Activated B cell treated with CpG ODN at 0.5 μM for 24 hours (primary cell): ENCODE data around the gene XPR1. TPM values are rescaled to one million over a fixed set of nuclear protein-coding genes. Genes with fewer than 3 reads are reported as not detected.

Source experiments
- ATAC-seq: fragments of 200-7000 bp; cut with Tn5 transposase; one replicate; pipeline ENCODE4 v1.10.0; 2021; ENCODE audit warnings: low read depth, mild to moderate bottlenecking, moderate library complexity
- CTCF ChIA-PET: fragments of 350-600 bp; sonication (Branson Sonifier 250); formaldehyde crosslinking; loops from one replicate; lab custom pipeline; 2021; ENCODE audit warnings: antibody characterized with exemption; lab: Charles Lee
- POLR2A ChIA-PET: fragments of 350-600 bp; sonication (Branson Sonifier 250); formaldehyde crosslinking; loops from one replicate; lab custom pipeline; 2021; ENCODE audit warnings: antibody characterized with exemption; lab: Charles Lee
- DNase-seq: peaks from one replicate; pipeline ENCODE4 v3.0.0; 2022
- H3K27ac Mint-ChIP-seq: one replicate; pipeline ENCODE4 v1.8.0; 2020; ENCODE audit warnings: mixed read lengths
- H3K27me3 Mint-ChIP-seq: one replicate; pipeline ENCODE4 v1.8.0; 2021; ENCODE audit warnings: mixed read lengths
- H3K36me3 Mint-ChIP-seq: one replicate; pipeline ENCODE4 v1.8.0; 2021; ENCODE audit warnings: low read depth, mixed read lengths
- H3K4me1 Mint-ChIP-seq: one replicate; pipeline ENCODE4 v1.8.0; 2021; ENCODE audit warnings: mixed read lengths
- H3K4me3 Mint-ChIP-seq: one replicate; pipeline ENCODE4 v1.8.0; 2020; ENCODE audit warnings: mild to moderate bottlenecking, mixed read lengths
- H3K9me3 Mint-ChIP-seq: one replicate; pipeline ENCODE4 v1.8.0; 2020; ENCODE audit warnings: mixed read lengths
- intact Hi-C: fragments of 100-400 bp; cut with micrococcal nuclease; formaldehyde crosslinking; loops from one replicate; pipeline ENCODE4 v1.15.1; 2024
- total RNA-seq: library from RNA; stranded (reverse); gene quantifications from 2 replicates; pipeline ENCODE4 v1.2.3, GENCODE V29; 2022
- TF ChIP-seq, protein P1 (sequence below): fragments of 200-600 bp; IDR thresholded peaks from one replicate; pipeline ENCODE4 v1.8.0; 2022; ENCODE audit warnings: antibody characterized with exemption, mild to moderate bottlenecking

The XPR1 gene
- total RNA-seq, 1 donor from 2014 or later: 20.4 TPM

- ATAC-seq (no peak), DNase-seq (no peak)
- POLR2A ChIA-PET: interaction anchor here (1.9 kb wide), 1 partner anchor 131 kb away, joined by 10 read pairs; the partner anchor contains the start of gene ACBD6
- H3K4me1 Mint-ChIP-seq: peaks cover 17% of the 10 kb centered on the region
- H3K27me3 Mint-ChIP-seq: no peaks in the 10 kb centered on the region
- H3K4me3 Mint-ChIP-seq: no peak overlapping the region
- CTCF ChIA-PET: no interaction called here
- intact Hi-C loops: loop anchor here (2.0 to 10.0 kb wide), 10 partner anchors 229 to 1759 kb away; partner anchors contain the start of genes AXDND1, CEP350, GLUL and IER5
- H3K9me3 Mint-ChIP-seq: no peaks in the 10 kb centered on the region
- H3K27ac Mint-ChIP-seq: no peak overlapping the region
- TF ChIP-seq, protein P1, sequence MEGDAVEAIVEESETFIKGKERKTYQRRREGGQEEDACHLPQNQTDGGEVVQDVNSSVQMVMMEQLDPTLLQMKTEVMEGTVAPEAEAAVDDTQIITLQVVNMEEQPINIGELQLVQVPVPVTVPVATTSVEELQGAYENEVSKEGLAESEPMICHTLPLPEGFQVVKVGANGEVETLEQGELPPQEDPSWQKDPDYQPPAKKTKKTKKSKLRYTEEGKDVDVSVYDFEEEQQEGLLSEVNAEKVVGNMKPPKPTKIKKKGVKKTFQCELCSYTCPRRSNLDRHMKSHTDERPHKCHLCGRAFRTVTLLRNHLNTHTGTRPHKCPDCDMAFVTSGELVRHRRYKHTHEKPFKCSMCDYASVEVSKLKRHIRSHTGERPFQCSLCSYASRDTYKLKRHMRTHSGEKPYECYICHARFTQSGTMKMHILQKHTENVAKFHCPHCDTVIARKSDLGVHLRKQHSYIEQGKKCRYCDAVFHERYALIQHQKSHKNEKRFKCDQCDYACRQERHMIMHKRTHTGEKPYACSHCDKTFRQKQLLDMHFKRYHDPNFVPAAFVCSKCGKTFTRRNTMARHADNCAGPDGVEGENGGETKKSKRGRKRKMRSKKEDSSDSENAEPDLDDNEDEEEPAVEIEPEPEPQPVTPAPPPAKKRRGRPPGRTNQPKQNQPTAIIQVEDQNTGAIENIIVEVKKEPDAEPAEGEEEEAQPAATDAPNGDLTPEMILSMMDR: no peak
- peaks cover 5% of the 10 kb centered on the region for H3K36me3 Mint-ChIP-seq
Observed at GRCh38 chr1:180633057-180634056, 1.5 kb downstream of the XPR1 start.

DNA sequence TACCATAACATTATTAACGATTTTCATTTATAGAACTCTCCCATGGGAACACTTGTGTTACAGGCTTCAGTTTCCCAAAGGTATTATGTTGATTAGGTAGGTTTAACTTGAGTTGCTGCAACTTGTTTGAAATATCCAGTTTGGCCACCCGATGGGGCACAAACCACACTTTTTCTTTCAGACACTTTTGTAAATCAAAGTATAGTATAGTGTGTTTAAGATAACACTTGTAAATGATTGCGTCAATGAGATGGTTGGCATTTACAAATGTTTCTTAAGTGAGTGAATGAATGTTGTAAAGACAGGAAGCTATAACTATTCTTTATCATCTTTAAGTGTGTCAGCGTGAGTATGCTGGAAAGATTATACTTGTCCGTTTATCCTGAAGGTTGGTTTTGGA lies 4.3 kb downstream of the XPR1 start:
- no peak for ATAC-seq
- peaks cover 16% of the 10 kb centered on the region for H3K4me1 Mint-ChIP-seq
- CTCF ChIA-PET: interaction anchor here (2.6 kb wide), 1 partner anchor 227 kb away, joined by 12 read pairs; no protein-coding TSS in a partner anchor
- no peaks in the 10 kb centered on the region for H3K27me3 Mint-ChIP-seq
- TF ChIP-seq, protein P1: no peak
- no peaks in the 10 kb centered on the region for H3K9me3 Mint-ChIP-seq
- intact Hi-C loops: loop anchor here (10.0 kb wide), 3 partner anchors 449 to 1271 kb away; partner anchors contain the start of genes AXDND1 and IER5
- DNase-seq: no peak
- H3K27ac Mint-ChIP-seq: no peak overlapping the region
- POLR2A ChIA-PET: interaction anchor here (0.6 kb wide), 1 partner anchor 154 kb away, joined by 5 read pairs; no protein-coding TSS in a partner anchor
- no peak overlapping the region for H3K4me3 Mint-ChIP-seq
- H3K36me3 Mint-ChIP-seq: peaks cover 6% of the 10 kb centered on the region

GRCh38 chr1:180639871-180640270 lies 8.0 kb downstream of the XPR1 start:
- no peaks in the 10 kb centered on the region for H3K27me3 Mint-ChIP-seq
- intact Hi-C loops: loop anchor here (10.0 kb wide), 3 partner anchors 445 to 1275 kb away; partner anchors contain the start of genes AXDND1 and IER5
- peaks cover 10% of the 10 kb centered on the region for H3K4me1 Mint-ChIP-seq
- POLR2A ChIA-PET: no interaction called here
- no peaks in the 10 kb centered on the region for H3K9me3 Mint-ChIP-seq
- H3K27ac Mint-ChIP-seq: no peak overlapping the region
- H3K4me3 Mint-ChIP-seq: no peak overlapping the region
- ATAC-seq (no peak), DNase-seq (no peak)
- TF ChIP-seq, protein P1: no peak
- peaks cover 12% of the 10 kb centered on the region for H3K36me3 Mint-ChIP-seq
- CTCF ChIA-PET: no interaction called here

- ATAC-seq: no peak
- Mint-ChIP-seq H3K4me1 (peaks cover 10% of the 10 kb centered on the region), H3K9me3 (no peaks in the 10 kb centered on the region), H3K27me3 (no peaks in the 10 kb centered on the region), H3K4me3 (no peak overlapping the region), H3K36me3 (peaks cover 13% of the 10 kb centered on the region), H3K27ac (no peak overlapping the region)
- no peak for DNase-seq
- TF ChIP-seq, protein P1: no peak
- intact Hi-C loops: no loop called here
- CTCF ChIA-PET: no interaction called here
- POLR2A ChIA-PET: interaction anchor here (0.5 kb wide), 1 partner anchor 448 kb away, joined by 4 read pairs; no protein-coding TSS in a partner anchor
Observed at GRCh38 chr1:180640531-180640949, 8.7 kb downstream of the XPR1 start.

GRCh38 chr1:180641662-180642061 lies 9.8 kb downstream of the XPR1 start:
- Mint-ChIP-seq H3K4me3 (no peak overlapping the region), H3K9me3 (no peaks in the 10 kb centered on the region), H3K36me3 (peaks cover 11% of the 10 kb centered on the region), H3K4me1 (peaks cover 12% of the 10 kb centered on the region), H3K27me3 (no peaks in the 10 kb centered on the region), H3K27ac (no peak overlapping the region)
- intact Hi-C loops: no loop called here
- DNase-seq (no peak), ATAC-seq (no peak)
- ChIA-PET CTCF (no interaction called here), POLR2A (no interaction called here)
- TF ChIP-seq, protein P1: no peak
